G401.6 (cell line): ENCODE data around the gene C20orf173.

Experiments used
- FAIRE-seq: peaks from 2 replicates; lab custom pipeline; 2012; peaks lifted over from hg19 to GRCh38; lab: Jason Lieb, UNC

The C20orf173 gene

GRCh38 chr20:35506872-35507638 is 22.4 kb downstream of the C20orf173 start:
- no peak for FAIRE-seq

GRCh38 chr20:35506179-35506578 is 23.3 kb downstream of the C20orf173 start:
- FAIRE-seq: no peak

GRCh38 chr20:35504751-35505150 is 24.7 kb downstream of the C20orf173 start:
- no peak for FAIRE-seq

GRCh38 chr20:35503841-35504561 is 25.5 kb downstream of the C20orf173 start:
- no peak for FAIRE-seq

GRCh38 chr20:35503281-35503680 is 26.2 kb downstream of the C20orf173 start:
- no peak for FAIRE-seq

GRCh38 chr20:35502352-35502751 is 27.1 kb downstream of the C20orf173 start:
- no peak for FAIRE-seq

GRCh38 chr20:35499271-35499670 is 30.2 kb downstream of the C20orf173 start:
- no peak for FAIRE-seq

GRCh38 chr20:35497780-35498189 is 31.7 kb downstream of the C20orf173 start:
- no peak for FAIRE-seq

- no peak for FAIRE-seq
Measured at GRCh38 chr20:35497320-35497719, 32.1 kb downstream of the C20orf173 start.

- no peak for FAIRE-seq
Measured at GRCh38 chr20:35496481-35496880, 33.0 kb downstream of the C20orf173 start.

GRCh38 chr20:35492352-35492751 is 37.1 kb downstream of the C20orf173 start:
- no peak for FAIRE-seq

- no peak for FAIRE-seq
Measured at GRCh38 chr20:35491823-35492222, 37.6 kb downstream of the C20orf173 start.

GRCh38 chr20:35490736-35491181 is 38.7 kb downstream of the C20orf173 start:
- no peak for FAIRE-seq

GRCh38 chr20:35489717-35490116 is 39.7 kb downstream of the C20orf173 start:
- FAIRE-seq: no peak

GRCh38 chr20:35487479-35487878 is 42.0 kb downstream of the C20orf173 start:
- FAIRE-seq: no peak

GRCh38 chr20:35479798-35480197 is 49.7 kb downstream of the C20orf173 start:
- no peak for FAIRE-seq

- FAIRE-seq: no peak
Measured at GRCh38 chr20:35478804-35479472, 50.5 kb downstream of the C20orf173 start.
